ENCODE measurements around the gene NCAPD3.

NCAPD3 gene

DNA sequence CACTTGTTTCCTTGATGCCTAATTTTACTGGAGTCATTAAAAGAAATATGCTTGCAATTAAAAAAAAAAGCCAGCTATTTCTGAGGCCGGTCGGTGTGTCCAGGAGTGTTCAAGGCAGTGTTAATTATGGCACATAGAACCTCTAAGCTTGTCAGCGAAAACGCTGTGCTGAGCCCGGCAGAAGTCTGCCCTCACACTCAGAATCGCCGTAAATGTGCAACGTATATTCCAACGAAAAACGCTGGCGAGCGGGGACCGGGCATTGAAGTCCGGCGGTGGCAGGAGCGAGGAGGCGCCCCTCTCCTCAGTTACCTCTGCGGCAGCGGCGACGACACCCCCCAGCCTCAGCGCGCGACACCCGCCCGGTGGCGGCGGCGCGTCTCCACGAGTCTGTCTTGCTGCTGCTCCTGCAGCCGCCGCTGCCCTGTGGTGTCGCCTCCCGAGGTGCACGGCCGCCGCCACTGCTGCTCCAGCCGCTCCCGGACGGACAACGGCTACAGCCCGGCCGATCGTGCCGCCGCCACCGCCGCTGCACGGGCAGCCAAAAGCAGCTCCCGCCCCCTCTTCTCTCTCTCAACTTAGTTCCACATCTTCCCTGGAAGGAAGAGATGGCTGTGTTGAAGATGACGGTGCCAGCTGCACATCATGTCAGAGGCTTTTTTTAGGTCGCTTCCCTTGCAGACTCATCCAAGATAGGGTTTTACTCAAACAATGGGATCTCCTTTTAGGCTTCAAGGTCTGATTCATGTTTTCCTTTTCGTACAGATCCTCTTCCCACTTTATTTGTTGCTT lies 98.9 kb downstream of the NCAPD3 start:
- peak; percentile 50 for ATAC-seq

DNA sequence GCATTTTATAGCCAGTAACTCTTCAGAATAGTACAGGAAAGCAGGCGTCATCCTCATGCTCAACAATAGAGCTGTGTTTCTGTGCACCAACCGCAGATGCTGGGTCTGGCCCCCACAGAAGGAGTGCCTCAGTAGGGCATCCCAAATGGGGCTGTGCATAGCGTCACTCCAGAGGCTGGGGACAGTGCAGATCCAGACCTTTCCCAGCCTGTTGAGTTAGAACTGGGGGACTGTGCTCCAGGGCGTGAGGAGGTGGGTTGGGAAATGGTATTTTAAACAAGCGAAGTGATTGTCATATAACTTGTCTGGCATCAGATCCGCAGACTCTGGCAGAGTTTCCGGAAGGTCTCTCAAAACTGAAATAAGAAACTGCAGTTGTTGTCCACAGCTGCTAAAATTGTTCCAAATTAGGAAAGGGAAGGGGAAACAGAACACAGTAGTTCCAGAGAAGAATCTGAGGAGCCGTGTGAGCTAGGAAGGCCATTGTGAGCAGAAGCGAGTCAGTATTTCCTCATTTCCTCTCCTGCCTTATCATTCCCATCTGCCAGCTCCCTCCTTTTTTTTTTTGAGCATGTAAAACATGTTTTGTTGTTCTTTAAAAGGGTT lies 102.7 kb downstream of the NCAPD3 start:
- peak; percentile 46 for ATAC-seq
- TF ChIP-seq ZFP30 (CRISPR knock-in tag; IDR thresholded peaks at IDR 0.05) (no peak), BACH2 (CRISPR knock-in tag; IDR thresholded peaks at IDR 0.05; ENCODE audit: borderline replicate concordance) (no peak), ZNF70 (CRISPR knock-in tag; IDR thresholded peaks at IDR 0.05) (no peak), OSR1 (CRISPR knock-in tag; IDR thresholded peaks at IDR 0.05) (no peak), TOX (CRISPR knock-in tag; IDR thresholded peaks at IDR 0.05; ENCODE audit: borderline replicate concordance) (no peak), ZC3H10 (CRISPR knock-in tag; IDR thresholded peaks at IDR 0.05) (no peak), ZNF565 (CRISPR knock-in tag; conservative IDR thresholded peaks at IDR 0.05; ENCODE audit: low read depth) (no peak), ZFP3 (CRISPR knock-in tag; IDR thresholded peaks at IDR 0.05) (no peak), ZNF8 (CRISPR knock-in tag; IDR thresholded peaks at IDR 0.05) (no peak), ARNTL (CRISPR knock-in tag; IDR thresholded peaks at IDR 0.05; ENCODE audit: borderline replicate concordance, low read depth) (no peak), CSDC2 (CRISPR knock-in tag; IDR thresholded peaks at IDR 0.05) (no peak), PPARA (CRISPR knock-in tag; IDR thresholded peaks at IDR 0.05; ENCODE audit: borderline replicate concordance) (no peak), SNAI2 (CRISPR knock-in tag; IDR thresholded peaks at IDR 0.05) (no peak), ESRRG (CRISPR knock-in tag; IDR thresholded peaks at IDR 0.05) (no peak), GLIS3 (CRISPR knock-in tag; IDR thresholded peaks at IDR 0.05) (no peak), ISL1 (CRISPR knock-in tag; IDR thresholded peaks at IDR 0.05) (no peak)
- TF ChIP-seq, protein P1, sequence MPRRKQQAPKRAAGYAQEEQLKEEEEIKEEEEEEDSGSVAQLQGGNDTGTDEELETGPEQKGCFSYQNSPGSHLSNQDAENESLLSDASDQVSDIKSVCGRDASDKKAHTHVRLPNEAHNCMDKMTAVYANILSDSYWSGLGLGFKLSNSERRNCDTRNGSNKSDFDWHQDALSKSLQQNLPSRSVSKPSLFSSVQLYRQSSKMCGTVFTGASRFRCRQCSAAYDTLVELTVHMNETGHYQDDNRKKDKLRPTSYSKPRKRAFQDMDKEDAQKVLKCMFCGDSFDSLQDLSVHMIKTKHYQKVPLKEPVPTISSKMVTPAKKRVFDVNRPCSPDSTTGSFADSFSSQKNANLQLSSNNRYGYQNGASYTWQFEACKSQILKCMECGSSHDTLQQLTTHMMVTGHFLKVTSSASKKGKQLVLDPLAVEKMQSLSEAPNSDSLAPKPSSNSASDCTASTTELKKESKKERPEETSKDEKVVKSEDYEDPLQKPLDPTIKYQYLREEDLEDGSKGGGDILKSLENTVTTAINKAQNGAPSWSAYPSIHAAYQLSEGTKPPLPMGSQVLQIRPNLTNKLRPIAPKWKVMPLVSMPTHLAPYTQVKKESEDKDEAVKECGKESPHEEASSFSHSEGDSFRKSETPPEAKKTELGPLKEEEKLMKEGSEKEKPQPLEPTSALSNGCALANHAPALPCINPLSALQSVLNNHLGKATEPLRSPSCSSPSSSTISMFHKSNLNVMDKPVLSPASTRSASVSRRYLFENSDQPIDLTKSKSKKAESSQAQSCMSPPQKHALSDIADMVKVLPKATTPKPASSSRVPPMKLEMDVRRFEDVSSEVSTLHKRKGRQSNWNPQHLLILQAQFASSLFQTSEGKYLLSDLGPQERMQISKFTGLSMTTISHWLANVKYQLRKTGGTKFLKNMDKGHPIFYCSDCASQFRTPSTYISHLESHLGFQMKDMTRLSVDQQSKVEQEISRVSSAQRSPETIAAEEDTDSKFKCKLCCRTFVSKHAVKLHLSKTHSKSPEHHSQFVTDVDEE (CRISPR knock-in tag; IDR thresholded peaks at IDR 0.05) = no peak
- TF ChIP-seq, protein P2, sequence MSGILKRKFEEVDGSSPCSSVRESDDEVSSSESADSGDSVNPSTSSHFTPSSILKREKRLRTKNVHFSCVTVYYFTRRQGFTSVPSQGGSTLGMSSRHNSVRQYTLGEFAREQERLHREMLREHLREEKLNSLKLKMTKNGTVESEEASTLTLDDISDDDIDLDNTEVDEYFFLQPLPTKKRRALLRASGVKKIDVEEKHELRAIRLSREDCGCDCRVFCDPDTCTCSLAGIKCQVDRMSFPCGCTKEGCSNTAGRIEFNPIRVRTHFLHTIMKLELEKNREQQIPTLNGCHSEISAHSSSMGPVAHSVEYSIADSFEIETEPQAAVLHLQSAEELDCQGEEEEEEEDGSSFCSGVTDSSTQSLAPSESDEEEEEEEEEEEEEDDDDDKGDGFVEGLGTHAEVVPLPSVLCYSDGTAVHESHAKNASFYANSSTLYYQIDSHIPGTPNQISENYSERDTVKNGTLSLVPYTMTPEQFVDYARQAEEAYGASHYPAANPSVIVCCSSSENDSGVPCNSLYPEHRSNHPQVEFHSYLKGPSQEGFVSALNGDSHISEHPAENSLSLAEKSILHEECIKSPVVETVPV (CRISPR knock-in tag; IDR thresholded peaks at IDR 0.05) = no peak
- TF ChIP-seq, protein P3, sequence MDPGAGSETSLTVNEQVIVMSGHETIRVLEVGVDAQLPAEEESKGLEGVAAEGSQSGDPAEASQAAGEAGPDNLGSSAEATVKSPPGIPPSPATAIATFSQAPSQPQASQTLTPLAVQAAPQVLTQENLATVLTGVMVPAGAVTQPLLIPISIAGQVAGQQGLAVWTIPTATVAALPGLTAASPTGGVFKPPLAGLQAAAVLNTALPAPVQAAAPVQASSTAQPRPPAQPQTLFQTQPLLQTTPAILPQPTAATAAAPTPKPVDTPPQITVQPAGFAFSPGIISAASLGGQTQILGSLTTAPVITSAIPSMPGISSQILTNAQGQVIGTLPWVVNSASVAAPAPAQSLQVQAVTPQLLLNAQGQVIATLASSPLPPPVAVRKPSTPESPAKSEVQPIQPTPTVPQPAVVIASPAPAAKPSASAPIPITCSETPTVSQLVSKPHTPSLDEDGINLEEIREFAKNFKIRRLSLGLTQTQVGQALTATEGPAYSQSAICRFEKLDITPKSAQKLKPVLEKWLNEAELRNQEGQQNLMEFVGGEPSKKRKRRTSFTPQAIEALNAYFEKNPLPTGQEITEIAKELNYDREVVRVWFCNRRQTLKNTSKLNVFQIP (CRISPR knock-in tag; IDR thresholded peaks at IDR 0.05; ENCODE audit: borderline replicate concordance, low read depth) = no peak

More for the DNA sequence above, 98.9 kb downstream of the NCAPD3 start:
- TF ChIP-seq TOX (CRISPR knock-in tag; IDR thresholded peaks at IDR 0.05; ENCODE audit: borderline replicate concordance) = no peak
- TF ChIP-seq BACH2 (CRISPR knock-in tag; IDR thresholded peaks at IDR 0.05; ENCODE audit: borderline replicate concordance) = no peak
- no peak for TF ChIP-seq ISL1 (CRISPR knock-in tag; IDR thresholded peaks at IDR 0.05)
- TF ChIP-seq, protein P2 (CRISPR knock-in tag; IDR thresholded peaks at IDR 0.05) = no peak
- 0 out of 2 replicates have a peak, but pooled peaks have one; percentile 21 for TF ChIP-seq ZFP3 (CRISPR knock-in tag; IDR thresholded peaks at IDR 0.05)
- no peak for TF ChIP-seq ZNF8 (CRISPR knock-in tag; IDR thresholded peaks at IDR 0.05)
- TF ChIP-seq SNAI2 (CRISPR knock-in tag; IDR thresholded peaks at IDR 0.05) = no peak

DNA sequence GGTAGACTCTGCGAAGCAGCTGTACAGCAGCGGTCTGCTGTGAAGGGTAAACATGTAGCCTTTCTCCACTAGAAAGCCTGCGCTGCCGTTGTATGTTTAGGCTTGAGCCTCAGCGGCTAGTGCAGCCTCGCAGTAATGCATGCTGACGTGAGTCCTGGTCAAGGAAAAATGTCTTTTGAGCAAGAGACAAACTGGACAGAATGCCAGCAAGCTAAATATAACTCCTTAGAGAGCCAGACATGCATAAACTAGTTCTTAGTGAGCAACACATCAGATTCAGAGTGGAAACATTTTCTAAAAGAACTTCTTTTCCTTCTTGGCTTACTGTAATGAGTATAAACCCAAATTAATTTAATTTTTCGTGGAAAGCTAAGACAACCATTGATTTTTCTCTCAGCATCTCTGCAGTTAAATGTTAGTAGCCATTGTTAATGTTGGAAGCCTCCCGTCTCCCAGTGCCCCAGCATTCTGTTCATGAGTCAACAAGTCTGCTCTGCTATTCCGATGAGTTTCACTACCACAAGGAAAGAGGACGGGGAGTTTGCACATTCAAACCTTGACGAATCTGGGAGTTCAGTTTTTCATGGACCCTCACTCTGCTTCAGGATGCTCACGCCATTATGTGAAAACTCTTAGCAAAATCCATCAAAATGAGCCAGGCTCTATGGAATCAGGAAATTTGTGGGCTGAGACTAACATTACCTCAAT lies 103.5 kb downstream of the NCAPD3 start:
- ATAC-seq = peak; percentile 79
- no peak for TF ChIP-seq CSDC2 (CRISPR knock-in tag; IDR thresholded peaks at IDR 0.05)
- no peak for TF ChIP-seq BACH2 (CRISPR knock-in tag; IDR thresholded peaks at IDR 0.05; ENCODE audit: borderline replicate concordance)
- TF ChIP-seq, protein P3 (CRISPR knock-in tag; IDR thresholded peaks at IDR 0.05; ENCODE audit: borderline replicate concordance, low read depth) = no peak
- no peak for TF ChIP-seq TOX (CRISPR knock-in tag; IDR thresholded peaks at IDR 0.05; ENCODE audit: borderline replicate concordance)
- no peak for TF ChIP-seq RARB (CRISPR knock-in tag; IDR thresholded peaks at IDR 0.05)
- no peak for TF ChIP-seq ZFP30 (CRISPR knock-in tag; IDR thresholded peaks at IDR 0.05)
- TF ChIP-seq ZC3H10 (CRISPR knock-in tag; IDR thresholded peaks at IDR 0.05) = no peak
- no peak for TF ChIP-seq OSR1 (CRISPR knock-in tag; IDR thresholded peaks at IDR 0.05)
- TF ChIP-seq, protein P4, sequence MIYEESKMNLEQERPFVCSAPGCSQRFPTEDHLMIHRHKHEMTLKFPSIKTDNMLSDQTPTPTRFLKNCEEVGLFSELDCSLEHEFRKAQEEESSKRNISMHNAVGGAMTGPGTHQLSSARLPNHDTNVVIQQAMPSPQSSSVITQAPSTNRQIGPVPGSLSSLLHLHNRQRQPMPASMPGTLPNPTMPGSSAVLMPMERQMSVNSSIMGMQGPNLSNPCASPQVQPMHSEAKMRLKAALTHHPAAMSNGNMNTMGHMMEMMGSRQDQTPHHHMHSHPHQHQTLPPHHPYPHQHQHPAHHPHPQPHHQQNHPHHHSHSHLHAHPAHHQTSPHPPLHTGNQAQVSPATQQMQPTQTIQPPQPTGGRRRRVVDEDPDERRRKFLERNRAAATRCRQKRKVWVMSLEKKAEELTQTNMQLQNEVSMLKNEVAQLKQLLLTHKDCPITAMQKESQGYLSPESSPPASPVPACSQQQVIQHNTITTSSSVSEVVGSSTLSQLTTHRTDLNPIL (CRISPR knock-in tag; IDR thresholded peaks at IDR 0.05; ENCODE audit: low read depth) = no peak
- TF ChIP-seq SNAI2 (CRISPR knock-in tag; IDR thresholded peaks at IDR 0.05) = no peak
